GM12874 (cell line): ENCODE measurements around the gene TMEM273.

Experiments used
- TF ChIP-seq, protein P1 (sequence below): IDR thresholded peaks from 2 replicates; pipeline ENCODE4 v1.5.1; 2011; ENCODE audit warnings: low read depth, mild to moderate bottlenecking, control low read depth, low read length, moderate library complexity; ENCODE audit not compliant: insufficient read depth

Gene TMEM273

GRCh38 chr10:49110684-49111319 is 77.4 kb downstream of the TMEM273 start:
- TF ChIP-seq, protein P1, sequence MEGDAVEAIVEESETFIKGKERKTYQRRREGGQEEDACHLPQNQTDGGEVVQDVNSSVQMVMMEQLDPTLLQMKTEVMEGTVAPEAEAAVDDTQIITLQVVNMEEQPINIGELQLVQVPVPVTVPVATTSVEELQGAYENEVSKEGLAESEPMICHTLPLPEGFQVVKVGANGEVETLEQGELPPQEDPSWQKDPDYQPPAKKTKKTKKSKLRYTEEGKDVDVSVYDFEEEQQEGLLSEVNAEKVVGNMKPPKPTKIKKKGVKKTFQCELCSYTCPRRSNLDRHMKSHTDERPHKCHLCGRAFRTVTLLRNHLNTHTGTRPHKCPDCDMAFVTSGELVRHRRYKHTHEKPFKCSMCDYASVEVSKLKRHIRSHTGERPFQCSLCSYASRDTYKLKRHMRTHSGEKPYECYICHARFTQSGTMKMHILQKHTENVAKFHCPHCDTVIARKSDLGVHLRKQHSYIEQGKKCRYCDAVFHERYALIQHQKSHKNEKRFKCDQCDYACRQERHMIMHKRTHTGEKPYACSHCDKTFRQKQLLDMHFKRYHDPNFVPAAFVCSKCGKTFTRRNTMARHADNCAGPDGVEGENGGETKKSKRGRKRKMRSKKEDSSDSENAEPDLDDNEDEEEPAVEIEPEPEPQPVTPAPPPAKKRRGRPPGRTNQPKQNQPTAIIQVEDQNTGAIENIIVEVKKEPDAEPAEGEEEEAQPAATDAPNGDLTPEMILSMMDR = no peak

DNA sequence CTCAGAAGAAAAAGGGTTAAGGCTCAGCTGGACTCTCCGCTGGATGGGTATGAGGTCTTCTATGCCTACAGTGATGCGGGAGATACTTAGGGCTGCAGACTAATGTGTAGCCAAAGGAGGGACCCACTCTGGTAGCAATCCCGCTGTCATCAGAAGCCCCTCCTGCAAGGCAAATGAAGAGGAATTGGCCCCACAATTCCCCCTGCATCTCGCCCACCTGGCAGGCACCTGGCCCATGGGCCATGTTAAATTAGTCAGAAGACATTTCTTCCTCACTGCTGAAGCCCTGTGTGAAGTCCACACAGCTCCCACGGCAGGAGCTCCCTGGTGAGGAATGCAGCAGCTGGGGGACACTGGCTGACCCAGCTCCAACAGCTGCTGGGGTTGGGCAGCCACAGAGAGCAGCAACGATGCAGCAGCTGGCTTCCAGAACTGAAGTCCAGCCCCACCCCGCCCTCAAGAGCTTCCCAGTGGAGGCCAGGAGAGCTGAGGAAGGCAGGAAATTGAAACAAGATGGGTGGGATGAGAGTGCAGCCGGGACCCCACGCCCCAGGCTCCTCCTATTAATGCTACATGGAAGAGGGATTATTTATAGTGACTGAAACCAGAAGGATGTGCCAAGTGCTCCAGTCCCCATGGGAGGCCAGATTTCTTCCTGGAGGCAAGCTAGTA is 78.4 kb downstream of the TMEM273 start:
- TF ChIP-seq, protein P1 = no peak

DNA sequence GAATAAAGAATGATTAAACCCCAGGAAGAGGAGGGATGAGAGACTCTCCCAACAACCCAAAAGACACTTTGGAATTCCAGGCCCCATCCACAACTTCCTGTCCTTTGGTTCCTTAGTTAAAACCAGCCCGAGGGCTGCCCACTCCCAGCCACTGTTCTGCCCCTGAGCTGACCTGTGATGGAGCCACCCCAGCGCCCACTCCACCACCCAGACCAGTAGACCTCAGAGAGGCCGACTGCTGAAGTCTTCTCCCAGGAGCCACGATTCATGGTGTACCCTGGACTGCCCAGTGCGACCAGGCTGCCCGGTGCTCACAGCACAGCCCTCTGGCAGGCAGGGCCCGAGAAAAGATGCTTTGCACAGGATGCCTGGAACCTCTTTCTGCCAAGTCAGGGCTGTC is 79.5 kb downstream of the TMEM273 start:
- TF ChIP-seq, protein P1 = no peak

DNA sequence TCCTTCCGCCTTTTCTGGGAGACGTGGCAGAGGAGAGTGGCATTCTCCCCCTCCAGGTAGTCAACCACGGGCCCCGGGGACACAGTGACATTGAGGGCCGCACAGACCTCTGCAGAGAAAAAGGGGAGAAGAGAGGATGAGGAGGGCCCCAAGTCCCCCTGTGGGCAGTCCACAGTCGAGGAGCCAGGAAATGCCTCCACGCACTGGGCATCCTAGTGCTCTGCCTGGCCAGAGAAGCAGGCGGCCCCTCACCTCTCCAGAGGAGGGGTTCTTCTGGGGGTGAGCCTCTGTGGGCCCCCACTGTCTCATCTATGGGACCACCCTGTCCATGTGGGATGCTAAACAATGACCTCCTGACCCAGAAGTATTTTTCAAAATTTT is 80.3 kb downstream of the TMEM273 start:
- TF ChIP-seq, protein P1 = no peak

- TF ChIP-seq, protein P1 = no peak
These were observed 80.9 kb downstream of the TMEM273 start for GRCh38 chr10:49107111-49107886.

- TF ChIP-seq, protein P1 = no peak
These were observed 81.7 kb downstream of the TMEM273 start for GRCh38 chr10:49106451-49106850.

- TF ChIP-seq, protein P1 = no peak
These were observed 83.1 kb downstream of the TMEM273 start for GRCh38 chr10:49105076-49105475.
